Hepatocyte (in vitro differentiated cells): Measurements from ENCODE around the gene DYSF.

ENCODE experiments used
- CTCF ChIP-seq: fragments of 200-600 bp; sonication (generic); IDR thresholded peaks from 2 replicates; pipeline ENCODE4 v1.5.1; 2016; ENCODE audit warnings: antibody characterized with exemption, mild to moderate bottlenecking; ENCODE audit not compliant: poor library complexity
- EZH2 ChIP-seq: fragments of 200-600 bp; sonication (generic); IDR thresholded peaks from 2 replicates; pipeline ENCODE4 v1.6.1; 2016; ENCODE audit warnings: antibody characterized with exemption, mild to moderate bottlenecking, borderline replicate concordance

GRCh38 chr2:71659868-71660518 is 206.6 kb downstream of the DYSF start:
- TF ChIP-seq CTCF (no peak), EZH2 (no peak)
